A549 (cell line): ENCODE measurements around the gene EHBP1. TPM values are rescaled to one million over a fixed set of nuclear protein-coding genes. Genes with fewer than 3 reads are reported as not detected.

Experiments
- ATAC-seq, 2 experiments: fragments of 200-7000 bp in 1 of 2; fragments of >200 bp in 1 of 2; cut with Nextera tagmentation in 1 of 2; cut with Tn5 transposase in 1 of 2; 3 replicates each; pipeline versions ENCODE4 v1.8.0 to v1.9.1; 2018 to 2020; ENCODE audit warnings: mild to moderate bottlenecking in 1 of 2, moderate library complexity in 1 of 2
- CTCF ChIA-PET: fragments of 300-600 bp; sonication (Branson Sonifier 250); formaldehyde crosslinking; extraction: SDS; loops from one replicate; lab custom pipeline; 2021; ENCODE audit warnings: antibody characterized with exemption, inconsistent platforms; lab: Yijun Ruan, JAX
- POLR2A ChIA-PET: fragments of 350-600 bp; formaldehyde crosslinking; extraction: SDS; loops from one replicate; lab custom pipeline; 2021; ENCODE audit warnings: antibody characterized with exemption, inconsistent platforms; lab: Yijun Ruan, JAX
- DNase-seq, 2 experiments: peaks; one replicate each; pipeline versions ENCODE4 v3.0.0 to v3.0.0-alpha.2; 2011 to 2016; ENCODE audit warnings: low read depth in 1 of 2, low spot score in 1 of 2
- FAIRE-seq: peaks from 2 replicates; lab custom pipeline; 2011; peaks lifted over from hg19 to GRCh38; lab: Jason Lieb, UNC
- H3K27ac ChIP-seq, 2 experiments: fragments of >200 bp; sonication (Bioruptor Twin); formaldehyde crosslinking; 3 replicates each; pipeline ENCODE4 v1.5.1; 2016 to 2017
- H3K4me1 ChIP-seq: fragments of >200 bp; sonication (Bioruptor Twin); formaldehyde crosslinking; 3 replicates; pipeline ENCODE4 v1.6.1; 2016
- H3K4me2 ChIP-seq: fragments of >200 bp; sonication (Bioruptor Twin); formaldehyde crosslinking; 3 replicates; pipeline ENCODE4 v1.6.1; 2016
- H3K4me3 ChIP-seq: fragments of >200 bp; sonication (Bioruptor Twin); formaldehyde crosslinking; 3 replicates; pipeline ENCODE4 v1.5.1; 2016
- H3K9me3 ChIP-seq: fragments of >200 bp; sonication (Bioruptor Twin); formaldehyde crosslinking; 3 replicates; pipeline ENCODE4 v1.6.1; 2016
- CBX2 ChIP-seq: fragments of 200-600 bp; sonication (generic); IDR thresholded peaks from 2 replicates; pipeline ENCODE4 v1.6.1; 2016; ENCODE audit warnings: low read depth, mild to moderate bottlenecking, borderline replicate concordance
- CEBPB ChIP-seq, 2 experiments: fragments of >200 bp in 1 of 2; sonication (Bioruptor Twin) in 1 of 2; formaldehyde crosslinking in 1 of 2; IDR thresholded peaks; 2 replicates each; pipeline ENCODE4 v1.6.1; 2012 to 2016
- CHD2 ChIP-seq: fragments of 150-350 bp; IDR thresholded peaks from 2 replicates; pipeline ENCODE4 v1.6.1; 2014; ENCODE audit warnings: low read length; ENCODE audit not compliant: partially characterized antibody
- CHD4 ChIP-seq: fragments of 200-600 bp; sonication (generic); IDR thresholded peaks from 2 replicates; pipeline ENCODE4 v1.6.1; 2016; ENCODE audit warnings: antibody characterized with exemption, mild to moderate bottlenecking, borderline replicate concordance
- FOSB ChIP-seq: fragments of 250-450 bp; sonication (Bioruptor Pico); IDR thresholded peaks from 2 replicates; pipeline ENCODE4 v1.5.0; 2020; ENCODE audit warnings: mild to moderate bottlenecking, moderate library complexity
- FOSL2 ChIP-seq, 2 experiments: fragments of 450-650 bp in 1 of 2; fragments of >200 bp in 1 of 2; sonication (Bioruptor Twin) in 1 of 2; formaldehyde crosslinking; IDR thresholded peaks; 2 replicates each; pipeline versions ENCODE4 v1.5.0 to v1.6.1; 2016 to 2020; ENCODE audit warnings: mild to moderate bottlenecking in 1 of 2, moderate library complexity in 1 of 2
- FOXS1 ChIP-seq: fragments of 250-450 bp; sonication (Bioruptor Pico); IDR thresholded peaks from 2 replicates; pipeline ENCODE4 v1.5.0; 2020; ENCODE audit warnings: mild to moderate bottlenecking, moderate library complexity
- HEYL ChIP-seq: fragments of 250-450 bp; sonication (Bioruptor Pico); IDR thresholded peaks from 2 replicates; pipeline ENCODE4 v1.8.0; 2021; ENCODE audit warnings: mild to moderate bottlenecking, moderate library complexity
- JUN ChIP-seq, 2 experiments: fragments of >200 bp; sonication (Bioruptor Twin); formaldehyde crosslinking; IDR thresholded peaks; 2 replicates in 1 of 2; 3 replicates in 1 of 2; pipeline ENCODE4 v1.6.1; 2016 to 2017
- KDM1A ChIP-seq: fragments of 200-600 bp; sonication (generic); IDR thresholded peaks from 2 replicates; pipeline ENCODE4 v1.6.1; 2016; ENCODE audit warnings: low read depth, mild to moderate bottlenecking
- NR3C1 ChIP-seq: fragments of >200 bp; sonication (Bioruptor Twin); formaldehyde crosslinking; IDR thresholded peaks from 3 replicates; pipeline ENCODE4 v1.6.1; 2017
- PHF8 ChIP-seq: fragments of 200-600 bp; sonication (generic); IDR thresholded peaks from 2 replicates; pipeline ENCODE4 v1.6.1; 2016; ENCODE audit warnings: low read depth, mild to moderate bottlenecking, antibody characterized with exemption, moderate library complexity, borderline replicate concordance
- RARB ChIP-seq: fragments of 250-450 bp; sonication (Bioruptor Pico); IDR thresholded peaks from 2 replicates; pipeline ENCODE4 v1.8.0; 2021; ENCODE audit warnings: mild to moderate bottlenecking, moderate library complexity
- RCOR1 ChIP-seq: fragments of 150-350 bp; IDR thresholded peaks from 2 replicates; pipeline ENCODE4 v1.6.1; 2014; ENCODE audit warnings: antibody characterized with exemption, low read length, low read depth
- SREBF2 ChIP-seq: fragments of 450-650 bp; IDR thresholded peaks from 2 replicates; pipeline ENCODE4 v1.6.1; 2014; ENCODE audit warnings: mild to moderate bottlenecking, moderate library complexity
- TFCP2L1 ChIP-seq: fragments of 250-450 bp; sonication (Bioruptor Pico); IDR thresholded peaks from 2 replicates; pipeline ENCODE4 v1.5.0; 2021; ENCODE audit warnings: mild to moderate bottlenecking
- ZNF302 ChIP-seq: fragments of 250-450 bp; sonication (Bioruptor Pico); IDR thresholded peaks from 2 replicates; pipeline ENCODE4 v1.9.0; 2021; ENCODE audit warnings: inconsistent platforms, mild to moderate bottlenecking, moderate library complexity
- WGBS: methylation state at CpG from one replicate; pipeline ENCODE4 v1.1.6; 2017; ENCODE audit errors: missing lambda C conversion rate; 5-methylcytosine and 5-hydroxymethylcytosine counted together
- polyA plus RNA-seq, 4 experiments: library from polyadenylated mRNA; depleted of rRNA in 3 of 4; stranded (reverse); fragments of >200 nt; fragmentation: RNase III in 1 of 4; extraction: RNeasy Plus Mini Kit Qiagen cat#74134 plus additional on column Dnase treatment in 1 of 4; gene quantifications; 2 replicates in 3 of 4; 3 replicates in 1 of 4; pipeline ENCODE4 v1.2.3, GENCODE V29; 2011 to 2017
- TF ChIP-seq, protein P1 (sequence below): fragments of >200 bp; sonication (Bioruptor Twin); formaldehyde crosslinking; IDR thresholded peaks from 3 replicates; pipeline ENCODE4 v1.5.1; 2016
- TF ChIP-seq, protein P2 (sequence below): fragments of 200-600 bp; sonication (generic); IDR thresholded peaks from 2 replicates; pipeline ENCODE4 v1.6.1; 2016; ENCODE audit warnings: antibody characterized with exemption, mild to moderate bottlenecking, moderate library complexity
- TF ChIP-seq, protein P3 (sequence below): fragments of >200 bp; sonication (Bioruptor Twin); formaldehyde crosslinking; IDR thresholded peaks from 2 replicates; pipeline ENCODE4 v1.6.1; 2016
- TF ChIP-seq, protein P4 (sequence below): fragments of 150-350 bp; IDR thresholded peaks from 2 replicates; pipeline ENCODE4 v1.6.1; 2014; ENCODE audit warnings: low read depth, mild to moderate bottlenecking, low read length
- TF ChIP-seq, protein P5 (sequence below): fragments of 250-450 bp; sonication (Bioruptor Pico); IDR thresholded peaks from 2 replicates; pipeline ENCODE4 v1.5.0; 2021; ENCODE audit warnings: mild to moderate bottlenecking, moderate library complexity, borderline replicate concordance
- TF ChIP-seq, protein P6 (sequence below): IDR thresholded peaks from 2 replicates; pipeline ENCODE4 v1.6.1; 2012

Gene EHBP1
- polyA plus RNA-seq, 2 of the 4 experiments (the other 2 are of a cell fraction): 65.7 to 204 TPM

DNA sequence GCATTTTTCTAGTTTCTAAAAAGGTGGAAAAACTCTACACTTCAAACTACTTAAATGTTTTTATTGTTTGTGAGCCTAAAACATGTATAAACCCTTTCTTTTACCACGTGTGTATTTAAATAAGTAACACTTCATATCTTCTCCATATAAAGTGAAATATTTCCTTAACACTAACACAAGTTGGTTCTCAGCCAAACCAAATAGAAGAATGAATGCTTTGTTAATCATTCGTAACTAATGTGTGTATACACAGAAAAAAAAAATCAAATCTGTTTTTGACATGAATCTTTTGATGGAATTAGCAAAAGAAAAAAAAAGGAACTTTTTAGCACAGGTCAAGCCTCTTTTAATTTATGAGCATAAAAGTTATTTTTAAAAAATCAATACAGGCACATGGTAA is 89.3 kb downstream of the EHBP1 start:
- TF ChIP-seq SREBF2: no peak
- no peak for TF ChIP-seq RCOR1
- no peak for TF ChIP-seq FOXS1 (CRISPR knock-in tag)
- TF ChIP-seq ZNF302: no peak
- TF ChIP-seq, protein P1, sequence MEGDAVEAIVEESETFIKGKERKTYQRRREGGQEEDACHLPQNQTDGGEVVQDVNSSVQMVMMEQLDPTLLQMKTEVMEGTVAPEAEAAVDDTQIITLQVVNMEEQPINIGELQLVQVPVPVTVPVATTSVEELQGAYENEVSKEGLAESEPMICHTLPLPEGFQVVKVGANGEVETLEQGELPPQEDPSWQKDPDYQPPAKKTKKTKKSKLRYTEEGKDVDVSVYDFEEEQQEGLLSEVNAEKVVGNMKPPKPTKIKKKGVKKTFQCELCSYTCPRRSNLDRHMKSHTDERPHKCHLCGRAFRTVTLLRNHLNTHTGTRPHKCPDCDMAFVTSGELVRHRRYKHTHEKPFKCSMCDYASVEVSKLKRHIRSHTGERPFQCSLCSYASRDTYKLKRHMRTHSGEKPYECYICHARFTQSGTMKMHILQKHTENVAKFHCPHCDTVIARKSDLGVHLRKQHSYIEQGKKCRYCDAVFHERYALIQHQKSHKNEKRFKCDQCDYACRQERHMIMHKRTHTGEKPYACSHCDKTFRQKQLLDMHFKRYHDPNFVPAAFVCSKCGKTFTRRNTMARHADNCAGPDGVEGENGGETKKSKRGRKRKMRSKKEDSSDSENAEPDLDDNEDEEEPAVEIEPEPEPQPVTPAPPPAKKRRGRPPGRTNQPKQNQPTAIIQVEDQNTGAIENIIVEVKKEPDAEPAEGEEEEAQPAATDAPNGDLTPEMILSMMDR: no peak
- no peak for TF ChIP-seq CHD2
- no peak for TF ChIP-seq TFCP2L1 (CRISPR knock-in tag)
- no peak for TF ChIP-seq NR3C1
- no peak for TF ChIP-seq CHD4
- TF ChIP-seq FOSB (CRISPR knock-in tag): no peak
- TF ChIP-seq, protein P2, sequence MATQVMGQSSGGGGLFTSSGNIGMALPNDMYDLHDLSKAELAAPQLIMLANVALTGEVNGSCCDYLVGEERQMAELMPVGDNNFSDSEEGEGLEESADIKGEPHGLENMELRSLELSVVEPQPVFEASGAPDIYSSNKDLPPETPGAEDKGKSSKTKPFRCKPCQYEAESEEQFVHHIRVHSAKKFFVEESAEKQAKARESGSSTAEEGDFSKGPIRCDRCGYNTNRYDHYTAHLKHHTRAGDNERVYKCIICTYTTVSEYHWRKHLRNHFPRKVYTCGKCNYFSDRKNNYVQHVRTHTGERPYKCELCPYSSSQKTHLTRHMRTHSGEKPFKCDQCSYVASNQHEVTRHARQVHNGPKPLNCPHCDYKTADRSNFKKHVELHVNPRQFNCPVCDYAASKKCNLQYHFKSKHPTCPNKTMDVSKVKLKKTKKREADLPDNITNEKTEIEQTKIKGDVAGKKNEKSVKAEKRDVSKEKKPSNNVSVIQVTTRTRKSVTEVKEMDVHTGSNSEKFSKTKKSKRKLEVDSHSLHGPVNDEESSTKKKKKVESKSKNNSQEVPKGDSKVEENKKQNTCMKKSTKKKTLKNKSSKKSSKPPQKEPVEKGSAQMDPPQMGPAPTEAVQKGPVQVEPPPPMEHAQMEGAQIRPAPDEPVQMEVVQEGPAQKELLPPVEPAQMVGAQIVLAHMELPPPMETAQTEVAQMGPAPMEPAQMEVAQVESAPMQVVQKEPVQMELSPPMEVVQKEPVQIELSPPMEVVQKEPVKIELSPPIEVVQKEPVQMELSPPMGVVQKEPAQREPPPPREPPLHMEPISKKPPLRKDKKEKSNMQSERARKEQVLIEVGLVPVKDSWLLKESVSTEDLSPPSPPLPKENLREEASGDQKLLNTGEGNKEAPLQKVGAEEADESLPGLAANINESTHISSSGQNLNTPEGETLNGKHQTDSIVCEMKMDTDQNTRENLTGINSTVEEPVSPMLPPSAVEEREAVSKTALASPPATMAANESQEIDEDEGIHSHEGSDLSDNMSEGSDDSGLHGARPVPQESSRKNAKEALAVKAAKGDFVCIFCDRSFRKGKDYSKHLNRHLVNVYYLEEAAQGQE: no peak
- ATAC-seq: no peak
- CTCF ChIA-PET: no interaction called here
- peaks cover 67% of the 10 kb centered on the region for H3K4me1 ChIP-seq
- peak overlapping the region; percentile 63 for H3K4me2 ChIP-seq
- H3K4me3 ChIP-seq: no peak overlapping the region
- 2% methylated on average over 2 of the region's 2 CpGs for WGBS
- H3K27ac ChIP-seq: peak overlapping the region; percentile 4 to 40; a peak in 2 of 6 replicates
- POLR2A ChIA-PET: no interaction called here
- no peak for FAIRE-seq
- peak in 1 of 2 experiments; percentile 38 for DNase-seq
- no peaks in the 10 kb centered on the region for H3K9me3 ChIP-seq

DNA sequence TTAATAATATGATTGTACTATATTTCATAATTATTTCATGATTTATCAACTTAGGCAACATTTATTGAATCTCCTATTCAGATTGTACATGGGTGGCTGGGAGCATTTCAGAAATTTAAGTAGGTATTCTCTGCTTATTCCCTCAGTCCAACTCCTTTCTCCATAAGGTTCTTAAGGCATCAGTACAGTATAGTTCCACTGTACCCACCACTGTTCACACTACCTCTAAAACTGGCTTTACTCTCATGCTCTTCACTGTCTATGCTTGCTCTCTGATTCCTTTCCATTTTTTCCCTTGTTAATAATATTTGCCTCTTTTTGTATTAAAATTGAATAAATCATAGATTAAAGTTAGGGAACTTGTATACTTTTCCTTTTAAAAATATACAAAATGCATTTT is 89.8 kb downstream of the EHBP1 start:
- TF ChIP-seq CEBPB (IDR thresholded peaks at IDR 0.05) (no peak), HEYL (CRISPR knock-in tag) (no peak), ZNF302 (no peak), PHF8 (no peak), RARB (no peak), JUN (IDR thresholded peaks at IDR 0.05) (no peak), CBX2 (no peak), KDM1A (no peak), FOSL2 (IDR thresholded peaks at IDR 0.05) (no peak), FOSL2 (CRISPR knock-in tag; IDR thresholded peaks at IDR 0.05) (no peak)
- TF ChIP-seq, protein P3, sequence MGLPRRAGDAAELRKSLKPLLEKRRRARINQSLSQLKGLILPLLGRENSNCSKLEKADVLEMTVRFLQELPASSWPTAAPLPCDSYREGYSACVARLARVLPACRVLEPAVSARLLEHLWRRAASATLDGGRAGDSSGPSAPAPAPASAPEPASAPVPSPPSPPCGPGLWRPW: no peak
- TF ChIP-seq, protein P4, sequence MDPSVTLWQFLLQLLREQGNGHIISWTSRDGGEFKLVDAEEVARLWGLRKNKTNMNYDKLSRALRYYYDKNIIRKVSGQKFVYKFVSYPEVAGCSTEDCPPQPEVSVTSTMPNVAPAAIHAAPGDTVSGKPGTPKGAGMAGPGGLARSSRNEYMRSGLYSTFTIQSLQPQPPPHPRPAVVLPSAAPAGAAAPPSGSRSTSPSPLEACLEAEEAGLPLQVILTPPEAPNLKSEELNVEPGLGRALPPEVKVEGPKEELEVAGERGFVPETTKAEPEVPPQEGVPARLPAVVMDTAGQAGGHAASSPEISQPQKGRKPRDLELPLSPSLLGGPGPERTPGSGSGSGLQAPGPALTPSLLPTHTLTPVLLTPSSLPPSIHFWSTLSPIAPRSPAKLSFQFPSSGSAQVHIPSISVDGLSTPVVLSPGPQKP: no peak
- TF ChIP-seq, protein P5, sequence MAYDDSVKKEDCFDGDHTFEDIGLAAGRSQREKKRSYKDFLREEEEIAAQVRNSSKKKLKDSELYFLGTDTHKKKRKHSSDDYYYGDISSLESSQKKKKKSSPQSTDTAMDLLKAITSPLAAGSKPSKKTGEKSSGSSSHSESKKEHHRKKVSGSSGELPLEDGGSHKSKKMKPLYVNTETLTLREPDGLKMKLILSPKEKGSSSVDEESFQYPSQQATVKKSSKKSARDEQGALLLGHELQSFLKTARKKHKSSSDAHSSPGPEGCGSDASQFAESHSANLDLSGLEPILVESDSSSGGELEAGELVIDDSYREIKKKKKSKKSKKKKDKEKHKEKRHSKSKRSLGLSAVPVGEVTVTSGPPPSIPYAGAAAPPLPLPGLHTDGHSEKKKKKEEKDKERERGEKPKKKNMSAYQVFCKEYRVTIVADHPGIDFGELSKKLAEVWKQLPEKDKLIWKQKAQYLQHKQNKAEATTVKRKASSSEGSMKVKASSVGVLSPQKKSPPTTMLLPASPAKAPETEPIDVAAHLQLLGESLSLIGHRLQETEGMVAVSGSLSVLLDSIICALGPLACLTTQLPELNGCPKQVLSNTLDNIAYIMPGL (CRISPR knock-in tag): no peak
- TF ChIP-seq, protein P6, sequence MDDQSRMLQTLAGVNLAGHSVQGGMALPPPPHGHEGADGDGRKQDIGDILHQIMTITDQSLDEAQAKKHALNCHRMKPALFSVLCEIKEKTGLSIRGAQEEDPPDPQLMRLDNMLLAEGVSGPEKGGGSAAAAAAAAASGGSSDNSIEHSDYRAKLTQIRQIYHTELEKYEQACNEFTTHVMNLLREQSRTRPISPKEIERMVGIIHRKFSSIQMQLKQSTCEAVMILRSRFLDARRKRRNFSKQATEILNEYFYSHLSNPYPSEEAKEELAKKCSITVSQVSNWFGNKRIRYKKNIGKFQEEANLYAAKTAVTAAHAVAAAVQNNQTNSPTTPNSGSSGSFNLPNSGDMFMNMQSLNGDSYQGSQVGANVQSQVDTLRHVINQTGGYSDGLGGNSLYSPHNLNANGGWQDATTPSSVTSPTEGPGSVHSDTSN: no peak
- TF ChIP-seq, protein P1: no peak
- Histone ChIP-seq H3K4me3 (no peak overlapping the region), H3K4me2 (peak overlapping the region; percentile 63), H3K9me3 (no peaks in the 10 kb centered on the region), H3K27ac (peak overlapping the region in 1 of 2 experiments; percentile 40; a peak in 2 of 6 replicates), H3K4me1 (peaks cover 64% of the 10 kb centered on the region)
- ChIA-PET CTCF (interaction anchor here (1.3 to 3.4 kb wide), 2 partner anchors 8 to 338 kb away, joined by 3 to 22 read pairs; no protein-coding TSS in a partner anchor), POLR2A (no interaction called here)
- DNase-seq: no peak
- peak in 1 of 2 experiments; percentile 57; a peak in 2 of 6 replicates for ATAC-seq
- no peak for FAIRE-seq
